Measurements from ENCODE around the gene SLC9A8. TPM values are rescaled to one million over a fixed set of nuclear protein-coding genes. Genes with fewer than 3 reads are reported as not detected.

The SLC9A8 gene
- total and polyA plus RNA-seq, 2 experiments from 2014 or later, result 4.2 to 5.0 TPM

DNA sequence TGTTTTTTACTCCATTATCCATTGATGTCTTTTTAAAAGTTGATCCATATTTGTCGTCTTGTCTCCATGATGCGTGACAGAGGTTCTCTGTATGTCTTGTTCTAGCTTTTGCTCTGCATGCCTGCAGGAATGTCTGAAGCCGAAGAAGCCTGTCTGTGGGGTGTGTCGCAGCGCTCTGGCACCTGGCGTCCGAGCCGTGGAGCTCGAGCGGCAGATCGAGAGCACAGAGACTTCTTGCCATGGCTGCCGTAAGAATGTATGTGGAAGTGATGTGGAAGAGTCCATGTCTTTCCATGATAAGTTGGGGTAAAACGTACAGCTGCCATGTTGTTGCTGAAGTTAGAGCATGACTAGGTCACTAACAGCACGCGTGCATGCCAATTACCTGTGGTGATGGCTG, 128.8 kb downstream of the SLC9A8 start:
- no peaks in the 10 kb centered on the region for H3K9me2 ChIP-seq (ENCODE audit: insufficient read depth)
- peaks cover 21% of the 10 kb centered on the region; the same call in 1 of the 2 replicates for H3K36me3 ChIP-seq (ENCODE audit: low read depth)
- WGBS, 2 experiments (ENCODE audit: low coverage in 1 of 2, low lambda C conversion rate in 2 of 2, missing lambda C conversion rate in 2 of 2), result 96 to 98% methylated on average over 15 of the region's 15 CpGs
- DNase-seq, result no peak
- peaks cover 13% of the 10 kb centered on the region for H3F3A ChIP-seq (ENCODE audit: insufficient read depth)
- H3K4me1 ChIP-seq (ENCODE audit: insufficient read depth), result peaks cover 19% of the 10 kb centered on the region
- no peak overlapping the region for H3K9ac ChIP-seq
- H3K79me2 ChIP-seq (ENCODE audit: insufficient read depth), result peaks cover 98% of the 10 kb centered on the region
- no peak overlapping the region for H3K4me2 ChIP-seq (ENCODE audit: unreplicated experiment)
- H2AFZ ChIP-seq, result no peak overlapping the region
- no peak overlapping the region for H3K27ac ChIP-seq
- in situ Hi-C loops (cut with MboI), result no loop called here
- TF ChIP-seq EZH2phosphoT487 (IDR thresholded peaks at IDR 0.05; ENCODE audit: insufficient read depth, low read depth), result no peak
- TF ChIP-seq EZH2 (IDR thresholded peaks at IDR 0.05; ENCODE audit: insufficient read depth, poor library complexity, severe bottlenecking), result no peak
- no peaks in the 10 kb centered on the region for H3K9me3 ChIP-seq (ENCODE audit: low read depth)
- H4K20me1 ChIP-seq (ENCODE audit: insufficient read depth), result 0 out of 2 replicates have a peak, but pooled peaks cover 4% of the 10 kb centered on the region
- no peak overlapping the region for H3K4me3 ChIP-seq
- no peaks in the 10 kb centered on the region for H3K27me3 ChIP-seq (replicated peaks; ENCODE audit: insufficient read depth)

Small RNAs within 50 kb of the gene (small RNA-seq; reads per million reads assigned to genes)
- gene RF00017 (ENCODE audit: low read depth, low replicate concordance) (not detected), gene RF00019 (ENCODE audit: low read depth, low replicate concordance) (not detected), gene RNU6-919P (ENCODE audit: low read depth, low replicate concordance) (not detected)

Other genes starting within 250 kb of the SLC9A8 start
- gene PTGIS, start 244.7 kb upstream of the SLC9A8 start, total RNA-seq (2014; rRNA removed; shearing (Covaris generic)), result 178 and 192 TPM in 2 replicates
- gene PTGIS, start 244.7 kb upstream of the SLC9A8 start, polyA plus RNA-seq (2016; fragmentation: Nextera tagmentation; extraction: Ambion mirVana), result 109 and 114 TPM in 2 replicates
- 15.9 and 16.9 TPM in 2 replicates for gene B4GALT5, start 99.0 kb upstream of the SLC9A8 start, total RNA-seq (2014; rRNA removed; shearing (Covaris generic))
- gene B4GALT5, start 99.0 kb upstream of the SLC9A8 start, polyA plus RNA-seq (2016; fragmentation: Nextera tagmentation; extraction: Ambion mirVana), result 4.2 and 4.5 TPM in 2 replicates
- gene SPATA2, start 102.7 kb downstream of the SLC9A8 start, total RNA-seq (2014; rRNA removed; shearing (Covaris generic)), result 3.1 and 4.8 TPM in 2 replicates
- gene SPATA2, start 102.7 kb downstream of the SLC9A8 start, polyA plus RNA-seq (2016; fragmentation: Nextera tagmentation; extraction: Ambion mirVana), result 4.2 and 4.6 TPM in 2 replicates
- gene RNF114, start 123.6 kb downstream of the SLC9A8 start, total RNA-seq (2014; rRNA removed; shearing (Covaris generic)), result 69.6 and 96.0 TPM in 2 replicates
- 70.4 and 72.7 TPM in 2 replicates for gene RNF114, start 123.6 kb downstream of the SLC9A8 start, polyA plus RNA-seq (2016; fragmentation: Nextera tagmentation; extraction: Ambion mirVana)
- gene SNAI1, start 170.2 kb downstream of the SLC9A8 start, total RNA-seq (2014; rRNA removed; shearing (Covaris generic)), result 2.4 and 7.6 TPM in 2 replicates
- 13.4 and 15.7 TPM in 2 replicates for gene SNAI1, start 170.2 kb downstream of the SLC9A8 start, polyA plus RNA-seq (2016; fragmentation: Nextera tagmentation; extraction: Ambion mirVana)